Liver (tissue), 3 donors: ENCODE measurements around the gene FIBP.

Source experiments
- JUND ChIP-seq, 2 donors: IDR thresholded peaks; 2 replicates each; pipeline ENCODE4 v1.6.1; 2016; ENCODE audit warnings: antibody characterized with exemption in 2 of 2
- MAX ChIP-seq: IDR thresholded peaks from 2 replicates; pipeline ENCODE4 v1.6.1; 2016; ENCODE audit warnings: antibody characterized with exemption
- RAD21 ChIP-seq, 2 donors: IDR thresholded peaks; 2 replicates each; pipeline ENCODE4 v1.6.1; 2016; ENCODE audit warnings: antibody characterized with exemption in 2 of 2, mild to moderate bottlenecking in 2 of 2
- REST ChIP-seq: IDR thresholded peaks from 2 replicates; pipeline ENCODE4 v1.6.1; 2016; ENCODE audit warnings: antibody characterized with exemption, mild to moderate bottlenecking
- SP1 ChIP-seq: IDR thresholded peaks from 2 replicates; pipeline ENCODE4 v1.6.1; 2018; ENCODE audit warnings: antibody characterized with exemption, mild to moderate bottlenecking
- TAF1 ChIP-seq: conservative IDR thresholded peaks from 2 replicates; pipeline ENCODE4 v1.6.1; 2016; ENCODE audit warnings: antibody characterized with exemption, mild to moderate bottlenecking
- YY1 ChIP-seq: IDR thresholded peaks from 2 replicates; pipeline ENCODE4 v1.6.1; 2016; ENCODE audit warnings: antibody characterized with exemption, mild to moderate bottlenecking
- TF ChIP-seq, protein P1 (sequence below): fragments of 150-350 bp; IDR thresholded peaks from 2 replicates; pipeline ENCODE4 v1.5.1; 2017; ENCODE audit warnings: improper control_type of control experiment, low read depth, low read length; ENCODE audit not compliant: missing input control
- TF ChIP-seq, protein P2 (sequence below): IDR thresholded peaks from 2 replicates; pipeline ENCODE4 v1.6.1; 2016; ENCODE audit warnings: antibody characterized with exemption
- TF ChIP-seq, protein P3 (sequence below): IDR thresholded peaks from 2 replicates; pipeline ENCODE4 v1.6.1; 2016; ENCODE audit warnings: antibody characterized with exemption
- donor health status: healthy.
- donor health status: healthy.

GRCh38 chr11:65912845-65913244 lies 24.6 kb upstream of the FIBP start:
- TF ChIP-seq, protein P1, sequence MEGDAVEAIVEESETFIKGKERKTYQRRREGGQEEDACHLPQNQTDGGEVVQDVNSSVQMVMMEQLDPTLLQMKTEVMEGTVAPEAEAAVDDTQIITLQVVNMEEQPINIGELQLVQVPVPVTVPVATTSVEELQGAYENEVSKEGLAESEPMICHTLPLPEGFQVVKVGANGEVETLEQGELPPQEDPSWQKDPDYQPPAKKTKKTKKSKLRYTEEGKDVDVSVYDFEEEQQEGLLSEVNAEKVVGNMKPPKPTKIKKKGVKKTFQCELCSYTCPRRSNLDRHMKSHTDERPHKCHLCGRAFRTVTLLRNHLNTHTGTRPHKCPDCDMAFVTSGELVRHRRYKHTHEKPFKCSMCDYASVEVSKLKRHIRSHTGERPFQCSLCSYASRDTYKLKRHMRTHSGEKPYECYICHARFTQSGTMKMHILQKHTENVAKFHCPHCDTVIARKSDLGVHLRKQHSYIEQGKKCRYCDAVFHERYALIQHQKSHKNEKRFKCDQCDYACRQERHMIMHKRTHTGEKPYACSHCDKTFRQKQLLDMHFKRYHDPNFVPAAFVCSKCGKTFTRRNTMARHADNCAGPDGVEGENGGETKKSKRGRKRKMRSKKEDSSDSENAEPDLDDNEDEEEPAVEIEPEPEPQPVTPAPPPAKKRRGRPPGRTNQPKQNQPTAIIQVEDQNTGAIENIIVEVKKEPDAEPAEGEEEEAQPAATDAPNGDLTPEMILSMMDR = no peak
- TF ChIP-seq YY1 (no peak), TAF1 (no peak), MAX (no peak), SP1 (no peak), REST (no peak), RAD21 (IDR thresholded peaks at IDR 0.05) (no peak), JUND (IDR thresholded peaks at IDR 0.05) (no peak)
- TF ChIP-seq, protein P2, sequence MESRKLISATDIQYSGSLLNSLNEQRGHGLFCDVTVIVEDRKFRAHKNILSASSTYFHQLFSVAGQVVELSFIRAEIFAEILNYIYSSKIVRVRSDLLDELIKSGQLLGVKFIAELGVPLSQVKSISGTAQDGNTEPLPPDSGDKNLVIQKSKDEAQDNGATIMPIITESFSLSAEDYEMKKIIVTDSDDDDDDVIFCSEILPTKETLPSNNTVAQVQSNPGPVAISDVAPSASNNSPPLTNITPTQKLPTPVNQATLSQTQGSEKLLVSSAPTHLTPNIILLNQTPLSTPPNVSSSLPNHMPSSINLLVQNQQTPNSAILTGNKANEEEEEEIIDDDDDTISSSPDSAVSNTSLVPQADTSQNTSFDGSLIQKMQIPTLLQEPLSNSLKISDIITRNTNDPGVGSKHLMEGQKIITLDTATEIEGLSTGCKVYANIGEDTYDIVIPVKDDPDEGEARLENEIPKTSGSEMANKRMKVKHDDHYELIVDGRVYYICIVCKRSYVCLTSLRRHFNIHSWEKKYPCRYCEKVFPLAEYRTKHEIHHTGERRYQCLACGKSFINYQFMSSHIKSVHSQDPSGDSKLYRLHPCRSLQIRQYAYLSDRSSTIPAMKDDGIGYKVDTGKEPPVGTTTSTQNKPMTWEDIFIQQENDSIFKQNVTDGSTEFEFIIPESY = no peak
- TF ChIP-seq, protein P3, sequence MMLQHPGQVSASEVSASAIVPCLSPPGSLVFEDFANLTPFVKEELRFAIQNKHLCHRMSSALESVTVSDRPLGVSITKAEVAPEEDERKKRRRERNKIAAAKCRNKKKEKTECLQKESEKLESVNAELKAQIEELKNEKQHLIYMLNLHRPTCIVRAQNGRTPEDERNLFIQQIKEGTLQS = no peak
